Right atrium auricular region (tissue), 2 donors: Measurements from ENCODE around the gene NPIPA5. TPM values are rescaled to one million over a fixed set of nuclear protein-coding genes. Genes with fewer than 3 reads are reported as not detected.
"Not testable (repeated sequence)": the region's sequence is repeated elsewhere in the genome, so short reads cannot be mapped to it uniquely, and the experiment has no call there.

Source experiments
- DNase-seq: peaks from one replicate; pipeline ENCODE4 v3.0.0-alpha.2; 2019; ENCODE audit warnings: low spot score
- H3K27ac ChIP-seq, 2 donors: fragments of 200-600 bp; sonication (generic); 1 replicate in 1 of 2; 2 replicates in 1 of 2; pipeline ENCODE4 v1.5.1; 2016 to 2019
- H3K27me3 ChIP-seq, 2 donors: fragments of 200-600 bp; sonication (generic); one replicate each; pipeline versions ENCODE4 v1.5.1 to v1.6.0; 2017 to 2019
- H3K36me3 ChIP-seq: fragments of 200-600 bp; sonication (generic); one replicate; pipeline ENCODE4 v1.5.1; 2016
- H3K4me1 ChIP-seq, 2 donors: fragments of 200-600 bp; sonication (generic); one replicate each; pipeline versions ENCODE4 v1.5.1 to v1.6.0; 2017 to 2019
- H3K4me3 ChIP-seq, 2 donors: fragments of 200-600 bp; sonication (generic); 1 replicate in 1 of 2; 2 replicates in 1 of 2; pipeline ENCODE4 v1.5.1; 2017 to 2019; ENCODE audit warnings: mild to moderate bottlenecking in 1 of 2, moderate library complexity in 1 of 2
- H3K9me3 ChIP-seq, 2 donors: fragments of 200-600 bp; sonication (generic); one replicate each; pipeline ENCODE4 v1.5.1; 2019
- CTCF ChIP-seq, 2 donors: fragments of 200-600 bp; sonication (generic); IDR thresholded peaks; one replicate each; pipeline ENCODE4 v1.5.1; 2019; ENCODE audit warnings: antibody characterized with exemption in 2 of 2
- total RNA-seq, 2 donors: library from RNA; depleted of rRNA; stranded (reverse); fragments of >200 nt; gene quantifications; one replicate each; pipeline ENCODE4 v1.1.0, GENCODE V29; 2016

Gene NPIPA5
- total RNA-seq, 2 donors from 2014 or later = 3.8 to 9.1 TPM

- H3K4me3 ChIP-seq = no peak overlapping the region
- DNase-seq = no peak
- H3K4me1 ChIP-seq = no peaks in the 10 kb centered on the region
- H3K36me3 ChIP-seq = no peaks in the 10 kb centered on the region
- no peak overlapping the region for H3K27ac ChIP-seq
- no peak for TF ChIP-seq CTCF (IDR thresholded peaks at IDR 0.05)
- H3K27me3 ChIP-seq = no peaks in the 10 kb centered on the region
- no peaks in the 10 kb centered on the region for H3K9me3 ChIP-seq
Measured at GRCh38 chr16:15417197-15417596, 39.1 kb upstream of the NPIPA5 start.

GRCh38 chr16:15415511-15415985 lies 37.5 kb upstream of the NPIPA5 start:
- TF ChIP-seq CTCF (IDR thresholded peaks at IDR 0.05) = no peak
- Histone ChIP-seq H3K4me3 (no peak overlapping the region), H3K9me3 (no peaks in the 10 kb centered on the region), H3K4me1 (no peaks in the 10 kb centered on the region), H3K27ac (no peak overlapping the region), H3K27me3 (no peaks in the 10 kb centered on the region), H3K36me3 (no peaks in the 10 kb centered on the region)
- DNase-seq = no peak

GRCh38 chr16:15409476-15409875 lies 31.4 kb upstream of the NPIPA5 start:
- not testable (repeated sequence) for H3K27ac ChIP-seq, H3K27me3 ChIP-seq, H3K9me3 ChIP-seq, H3K36me3 ChIP-seq, H3K4me1 ChIP-seq, DNase-seq, H3K4me3 ChIP-seq

GRCh38 chr16:15407756-15408155 lies 29.7 kb upstream of the NPIPA5 start:
- H3K9me3 ChIP-seq, H3K4me3 ChIP-seq, H3K4me1 ChIP-seq, H3K36me3 ChIP-seq, DNase-seq, H3K27ac ChIP-seq, H3K27me3 ChIP-seq: not testable (repeated sequence)

- Histone ChIP-seq H3K36me3 (no peaks in the 10 kb centered on the region), H3K4me1 (peaks cover 0 to 8% of the 10 kb centered on the region in 2 donors), H3K4me3 (no peak overlapping the region), H3K27me3 (no peaks in the 10 kb centered on the region), H3K27ac (peak overlapping the region; percentile 47 to 69), H3K9me3 (no peaks in the 10 kb centered on the region)
- TF ChIP-seq CTCF (IDR thresholded peaks at IDR 0.05) = no peak
- peak; percentile 61 for DNase-seq
Measured at GRCh38 chr16:15404792-15405191, 26.7 kb upstream of the NPIPA5 start.

GRCh38 chr16:15404091-15404490 lies 26.0 kb upstream of the NPIPA5 start:
- H3K36me3 ChIP-seq, H3K27me3 ChIP-seq, H3K4me1 ChIP-seq, H3K9me3 ChIP-seq, H3K4me3 ChIP-seq, DNase-seq: not testable (repeated sequence)
- H3K27ac ChIP-seq = peak overlapping the region; percentile 47 to 69

GRCh38 chr16:15403392-15403995 lies 25.4 kb upstream of the NPIPA5 start:
- Histone ChIP-seq H3K27me3 (no peaks in the 10 kb centered on the region), H3K9me3 (no peaks in the 10 kb centered on the region), H3K4me1 (peaks cover 0 to 8% of the 10 kb centered on the region in 2 donors), H3K4me3 (no peak overlapping the region), H3K27ac (no peak overlapping the region), H3K36me3 (no peaks in the 10 kb centered on the region)
- no peak for TF ChIP-seq CTCF (IDR thresholded peaks at IDR 0.05)
- DNase-seq = no peak
